GM18511 (cell line): ENCODE results near the gene CFAP77.

Source experiments
- ATAC-seq: cut with Tn5 transposase; IDR thresholded peaks from one replicate; pipeline ENCODE4 v1.9.1; 2021; ENCODE audit warnings: mild to moderate bottlenecking, moderate library complexity; ENCODE audit not compliant: unreplicated experiment

Gene CFAP77

DNA sequence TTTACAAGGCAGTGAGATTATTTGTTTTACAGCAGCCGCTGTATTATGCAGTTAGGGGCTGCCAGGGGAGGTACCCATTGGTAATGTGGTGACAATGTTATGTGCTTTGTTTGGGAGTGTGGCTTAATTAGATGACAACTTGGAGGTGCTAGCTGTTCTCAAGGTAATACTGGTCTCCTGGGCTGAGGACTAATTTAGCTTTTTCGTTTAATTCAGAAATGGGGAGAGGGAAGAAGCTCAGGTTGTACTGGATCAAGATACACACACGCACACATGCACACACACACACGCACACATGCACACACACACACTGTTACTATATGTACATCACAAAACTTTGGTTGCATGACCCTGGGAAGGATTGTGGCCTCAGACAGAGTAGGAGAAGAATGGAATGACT is 37.9 kb downstream of the CFAP77 start:
- ATAC-seq = no peak

DNA sequence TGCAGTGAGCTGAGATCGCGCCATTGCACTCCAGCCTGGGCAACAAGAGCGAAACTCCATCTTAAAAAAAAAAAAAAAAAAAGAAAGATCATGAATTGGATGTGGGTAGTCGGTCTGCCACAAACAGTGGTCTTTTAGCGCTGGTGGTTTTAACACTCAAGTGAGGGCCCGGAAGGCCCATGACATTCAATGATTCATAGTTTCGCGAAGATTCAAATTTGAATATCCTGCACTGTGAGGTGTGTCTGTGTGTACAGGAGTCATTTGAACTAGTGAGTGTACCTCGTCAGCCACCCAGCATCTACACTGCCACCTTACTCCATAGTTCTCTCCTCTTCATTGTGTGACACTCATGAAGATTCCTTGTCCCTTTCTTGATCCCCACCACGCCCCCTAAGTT is 41.3 kb downstream of the CFAP77 start:
- no peak for ATAC-seq

GRCh38 chr9:132456241-132456640 is 46.2 kb downstream of the CFAP77 start:
- no peak for ATAC-seq

- no peak for ATAC-seq
Observed at GRCh38 chr9:132457504-132458236, 47.7 kb downstream of the CFAP77 start.

DNA sequence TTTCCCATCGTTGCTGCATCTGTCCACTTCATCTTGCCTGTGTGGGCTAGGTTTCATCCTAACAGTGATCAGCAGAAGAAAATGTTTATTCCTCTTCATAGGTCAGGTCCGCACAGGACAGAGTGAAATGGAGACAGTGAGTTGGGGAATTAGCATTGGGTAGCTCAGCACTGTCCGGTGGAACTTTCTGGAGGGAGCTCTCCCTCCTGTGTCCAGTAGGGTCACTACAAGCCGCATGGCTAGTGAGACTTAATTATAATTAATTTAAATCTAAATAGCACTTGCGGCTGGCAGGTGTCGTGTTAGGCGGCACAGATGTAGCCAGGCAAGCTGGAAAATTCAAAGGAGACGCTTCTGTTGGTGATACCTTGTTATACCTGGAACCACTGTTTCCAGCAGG is 48.4 kb downstream of the CFAP77 start:
- ATAC-seq = no peak

GRCh38 chr9:132459661-132460060 is 49.6 kb downstream of the CFAP77 start:
- no peak for ATAC-seq

- ATAC-seq = no peak
Observed at GRCh38 chr9:132460240-132460639, 50.2 kb downstream of the CFAP77 start.

DNA sequence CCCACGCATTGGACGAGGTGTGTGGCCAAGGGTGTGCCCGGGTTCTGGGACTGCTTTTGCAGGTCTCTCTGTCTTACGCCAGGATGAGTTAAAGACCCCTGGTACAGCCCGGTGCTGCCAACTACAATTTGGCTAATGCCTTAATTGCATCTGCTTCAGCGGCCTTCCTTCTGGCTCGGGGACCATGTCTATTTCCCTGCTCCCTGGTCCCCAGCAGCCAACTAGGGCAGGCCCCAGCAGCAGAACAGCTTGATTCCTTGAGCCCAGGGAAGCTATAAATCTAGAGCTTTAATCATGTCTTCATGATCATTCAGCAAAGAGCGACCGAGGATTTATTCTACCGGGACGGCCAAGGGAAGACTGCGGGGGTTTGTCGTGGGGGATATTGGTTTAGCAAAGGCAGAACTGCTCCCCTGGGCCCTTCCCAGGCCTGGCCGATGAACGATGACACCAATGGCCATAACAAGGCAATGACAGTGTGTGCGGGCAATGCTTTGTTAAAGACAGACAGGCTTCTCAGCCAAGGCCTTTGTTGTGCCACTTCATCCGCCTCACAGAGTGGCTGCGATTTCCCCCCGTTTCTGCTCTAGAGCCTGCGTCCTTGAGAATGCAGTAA is 51.4 kb downstream of the CFAP77 start:
- no peak for ATAC-seq

- ATAC-seq = no peak
Observed at GRCh38 chr9:132461971-132462370, 52.0 kb downstream of the CFAP77 start.

DNA sequence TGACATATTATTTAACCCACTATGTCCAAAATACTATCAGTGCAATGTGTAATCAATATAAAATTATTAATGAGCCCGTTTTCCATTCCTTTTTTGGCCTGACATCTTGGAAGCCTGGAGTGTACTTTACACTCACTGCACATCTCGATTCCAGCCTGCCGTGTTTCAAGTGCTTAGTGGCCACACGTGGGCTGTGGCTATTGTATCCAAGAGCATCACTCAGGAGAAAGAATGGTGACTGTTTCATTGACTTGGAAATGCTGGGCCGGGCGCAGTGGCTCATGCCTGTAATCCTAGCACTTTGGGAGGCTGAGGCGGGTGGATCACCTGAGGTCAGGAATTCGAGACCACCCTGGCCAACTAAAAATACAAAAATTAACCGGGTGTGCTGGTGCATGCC is 54.5 kb downstream of the CFAP77 start:
- ATAC-seq = no peak

GRCh38 chr9:132465131-132465635 is 55.2 kb downstream of the CFAP77 start:
- ATAC-seq = no peak

DNA sequence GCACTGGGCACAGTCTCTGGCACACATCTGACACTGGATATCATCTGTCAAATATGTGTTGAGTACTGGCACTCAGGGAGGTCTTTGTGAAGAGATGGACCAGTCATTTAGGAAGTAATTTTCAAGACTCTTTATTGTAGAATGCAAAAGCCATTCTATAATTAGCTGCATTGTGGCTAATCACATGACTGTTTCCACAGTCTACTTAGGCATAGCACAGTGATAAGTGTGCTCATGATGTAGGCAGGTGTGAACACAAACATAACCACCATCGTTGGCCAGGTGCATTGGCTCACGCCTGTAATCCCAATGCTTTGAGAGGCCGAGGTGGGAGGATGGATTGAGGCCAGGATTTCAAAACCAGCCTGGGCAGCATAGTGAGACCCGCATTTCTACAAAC is 62.2 kb downstream of the CFAP77 start:
- ATAC-seq = no peak

GRCh38 chr9:132472599-132472998 is 62.6 kb downstream of the CFAP77 start:
- ATAC-seq = no peak

DNA sequence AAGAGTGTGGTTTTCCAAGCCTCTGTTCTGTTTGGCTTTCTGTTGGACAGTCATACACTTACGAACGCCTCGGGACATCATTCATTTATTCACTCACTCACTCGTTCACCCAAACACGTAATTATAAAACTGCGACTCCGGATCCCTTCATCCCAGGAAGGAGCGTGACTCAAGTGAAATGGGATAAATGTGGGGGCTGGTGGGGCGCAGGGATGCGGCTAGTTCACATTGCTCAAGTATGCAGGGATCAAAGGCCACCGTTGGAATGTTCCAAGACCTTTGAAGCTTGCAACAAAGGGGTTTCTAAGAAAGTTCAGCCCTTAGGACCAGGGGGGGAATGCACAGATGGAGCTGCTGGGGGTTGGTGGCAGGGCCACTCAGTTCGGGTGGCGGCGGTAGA is 64.2 kb downstream of the CFAP77 start:
- ATAC-seq = no peak

DNA sequence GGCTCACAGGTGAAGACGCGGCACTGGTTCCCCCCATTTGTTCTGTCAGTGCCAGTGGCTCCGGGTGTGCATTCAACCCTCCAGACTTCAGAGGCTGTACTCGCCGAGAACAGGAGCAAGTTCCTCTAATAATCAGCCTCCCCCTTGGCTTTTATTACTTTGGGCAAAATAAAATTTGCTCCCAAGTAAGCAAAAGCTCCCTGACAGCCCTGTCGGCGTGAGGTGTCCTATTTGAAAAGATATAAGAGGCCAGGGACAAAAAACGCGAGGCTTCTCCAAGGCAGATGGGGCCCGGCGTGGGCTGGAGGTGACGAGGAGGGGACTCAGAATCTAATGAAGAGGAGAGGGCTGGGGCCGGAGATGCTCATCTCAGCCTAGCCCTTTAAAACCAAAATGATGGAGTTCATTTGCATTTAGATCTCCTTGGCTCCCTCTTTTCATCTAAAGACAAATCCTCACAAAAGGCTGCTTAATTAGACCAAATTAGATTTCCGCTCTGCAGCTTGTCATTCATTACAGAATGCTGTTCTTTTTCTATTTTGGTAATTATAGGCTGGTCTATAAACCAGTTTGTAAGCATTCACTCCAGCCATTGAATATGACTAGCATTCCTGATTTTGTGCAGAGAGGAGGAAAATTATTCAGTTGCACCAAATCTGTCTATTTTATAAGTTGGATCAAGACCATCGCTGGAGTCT is 68.5 kb downstream of the CFAP77 start:
- no peak for ATAC-seq

- ATAC-seq = no peak
Observed at GRCh38 chr9:132479733-132480132, 69.7 kb downstream of the CFAP77 start.

DNA sequence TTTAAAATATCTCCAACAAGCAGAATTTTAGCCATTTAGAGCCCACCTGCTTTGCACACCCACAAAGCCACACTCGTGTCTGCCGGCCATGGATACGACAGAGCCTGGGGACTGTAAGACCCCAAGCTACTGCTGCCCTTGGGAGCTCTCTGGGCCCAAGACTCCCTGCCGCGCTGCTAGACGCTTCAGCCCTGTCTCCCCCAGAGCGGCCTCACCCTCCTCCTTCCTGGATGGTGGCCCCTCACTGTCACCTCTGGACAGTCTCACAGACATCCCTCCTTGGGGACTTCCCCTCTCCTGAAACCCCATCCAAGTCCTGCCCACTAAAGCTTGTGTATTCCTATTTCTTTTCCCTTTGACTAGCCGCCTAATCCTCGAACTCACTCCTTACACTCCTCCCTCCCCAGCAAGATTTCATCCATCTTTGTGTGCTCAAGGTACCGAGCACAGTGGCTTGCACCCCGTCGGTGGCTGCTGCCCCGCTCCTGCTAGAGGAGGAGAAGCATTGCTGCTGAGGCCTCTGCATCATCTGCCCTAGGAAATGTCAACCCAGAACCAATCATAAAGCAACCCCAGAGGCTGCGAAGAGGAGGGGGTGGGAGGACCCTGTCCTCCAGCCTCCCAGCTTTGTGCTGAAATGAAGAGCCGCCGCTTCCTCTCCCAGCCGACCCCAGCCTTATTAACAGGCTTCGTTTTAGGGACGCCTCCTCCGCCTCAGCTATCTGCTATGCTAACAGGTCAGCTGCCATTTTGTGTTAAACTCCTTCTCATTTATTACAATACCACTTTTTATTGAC is 71.2 kb downstream of the CFAP77 start:
- no peak for ATAC-seq

DNA sequence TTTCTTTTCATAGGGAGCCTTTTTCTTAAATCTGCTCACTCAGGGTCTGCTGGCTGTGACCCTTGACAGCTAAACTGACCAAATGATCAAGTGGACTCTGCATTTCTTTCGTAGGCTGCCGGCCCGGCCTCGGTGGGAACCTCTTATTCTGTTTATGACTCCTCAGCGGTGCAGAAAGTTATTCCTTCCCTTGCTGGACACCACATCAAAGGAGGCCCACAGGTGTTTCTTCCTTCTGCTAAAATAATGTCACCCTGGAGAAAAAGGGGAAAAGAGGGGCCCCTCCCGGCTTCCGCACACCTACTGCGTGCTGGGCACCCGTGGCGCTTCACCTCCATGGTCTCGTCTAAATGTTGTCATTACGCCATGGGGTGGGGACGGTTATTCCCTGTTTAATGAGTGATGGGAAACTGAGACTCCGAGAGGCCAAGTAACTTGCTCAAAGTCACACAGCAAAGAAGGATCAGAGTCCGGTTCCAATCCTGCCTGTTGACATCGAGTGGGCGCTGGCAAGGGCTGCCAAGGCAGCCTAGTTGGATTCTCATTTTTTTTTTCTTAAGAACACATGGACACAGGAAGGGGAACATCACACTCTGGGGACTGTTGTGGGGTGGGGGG is 72.3 kb downstream of the CFAP77 start:
- ATAC-seq = no peak

GRCh38 chr9:132485393-132485792 is 75.4 kb downstream of the CFAP77 start:
- ATAC-seq = no peak

GRCh38 chr9:132486706-132487350 is 76.8 kb downstream of the CFAP77 start:
- no peak for ATAC-seq
